Right lobe of liver (tissue), 6 donors: Measurements from ENCODE around the gene SSC4D. TPM values are rescaled to one million over a fixed set of nuclear protein-coding genes. Genes with fewer than 3 reads are reported as not detected.
"Not testable (repeated sequence)": the region's sequence is repeated elsewhere in the genome, so short reads cannot be mapped to it uniquely, and the experiment has no call there.

Experiments
- ATAC-seq, 4 donors: fragments of 200-7000 bp; cut with Tn5 transposase; one replicate each; pipeline ENCODE4 v1.9.1; 2020; ENCODE audit warnings: mild to moderate bottlenecking in 4 of 4, moderate library complexity in 4 of 4
- DNase-seq, 3 donors: peaks; one replicate each; pipeline ENCODE4 v3.0.0-alpha.2; 2020
- H3K27ac ChIP-seq, 3 donors: fragments of 200-600 bp; one replicate each; pipeline ENCODE4 v1.8.0; 2022
- H3K27me3 ChIP-seq, 2 donors: fragments of 200-600 bp; one replicate each; pipeline ENCODE4 v1.8.0; 2022
- H3K36me3 ChIP-seq, 4 donors: fragments of 200-600 bp; sonication (generic) in 1 of 4; one replicate each; pipeline versions ENCODE4 v1.5.1 to v1.8.0; 2017 to 2022; ENCODE audit warnings: control low read depth in 1 of 4
- H3K4me1 ChIP-seq, 4 donors: fragments of 200-600 bp; sonication (generic) in 1 of 4; one replicate each; pipeline versions ENCODE4 v1.5.1 to v1.8.0; 2017 to 2022; ENCODE audit warnings: control low read depth in 1 of 4
- H3K4me3 ChIP-seq, 3 donors: fragments of 200-600 bp; one replicate each; pipeline ENCODE4 v1.8.0; 2022
- H3K9me3 ChIP-seq, 4 donors: fragments of 200-600 bp; sonication (generic) in 1 of 4; one replicate each; pipeline versions ENCODE4 v1.5.1 to v1.8.0; 2017 to 2022; ENCODE audit warnings: control low read depth in 1 of 4
- POLR2A ChIP-seq: fragments of 450-650 bp; IDR thresholded peaks from one replicate; pipeline ENCODE4 v1.6.1; 2017; ENCODE audit warnings: antibody characterized with exemption, mild to moderate bottlenecking
- WGBS: methylation state at CpG from one replicate; pipeline ENCODE4 v1.1.6; 2018; ENCODE audit warnings: low coverage, low lambda C conversion rate; ENCODE audit not compliant: insufficient coverage; ENCODE audit errors: missing lambda C conversion rate; 5-methylcytosine and 5-hydroxymethylcytosine counted together
- intact Hi-C, 2 donors: fragments of 100-400 bp; cut with DNase I; formaldehyde crosslinking; loops; one replicate each; pipeline versions ENCODE4 v1.11.2 to v1.14.1; 2022
- total RNA-seq, 6 experiments: library from RNA; depleted of rRNA in 2 of 6; stranded (reverse); fragments of >200 nt in 2 of 6; fragmentation: NEBNext Ultra II Directional in 3 of 6; extraction: Animal tissue kit (Norgen Biotek cat#: 25700) in 3 of 6; gene quantifications; one replicate each; pipeline versions ENCODE4 v1.1.0 to v1.2.4, GENCODE V29; 2016 to 2023
- TF ChIP-seq, protein P1 (sequence below), 4 donors: fragments of 200-600 bp in 3 of 4; fragments of 450-650 bp in 1 of 4; IDR thresholded peaks; one replicate each; pipeline versions ENCODE4 v1.5.1 to v1.8.0; 2016 to 2022; ENCODE audit warnings: antibody characterized with exemption in 4 of 4, mild to moderate bottlenecking in 2 of 4
- donor health status: DM: no; HTN: yes; CAD: no.
- donor health status: DM: no; HTN: no; CAD: no.
- donor health status: DM: no; HTN: no; CAD: no.
- donor health status: DM: no; HTN: yes; CAD: no.
- donor health status: DM: no; HTN: yes; CAD: no.

SSC4D gene
- total RNA-seq, 6 experiments from 2014 or later, result 1.2 to 2.6 (median 1.2) TPM

DNA sequence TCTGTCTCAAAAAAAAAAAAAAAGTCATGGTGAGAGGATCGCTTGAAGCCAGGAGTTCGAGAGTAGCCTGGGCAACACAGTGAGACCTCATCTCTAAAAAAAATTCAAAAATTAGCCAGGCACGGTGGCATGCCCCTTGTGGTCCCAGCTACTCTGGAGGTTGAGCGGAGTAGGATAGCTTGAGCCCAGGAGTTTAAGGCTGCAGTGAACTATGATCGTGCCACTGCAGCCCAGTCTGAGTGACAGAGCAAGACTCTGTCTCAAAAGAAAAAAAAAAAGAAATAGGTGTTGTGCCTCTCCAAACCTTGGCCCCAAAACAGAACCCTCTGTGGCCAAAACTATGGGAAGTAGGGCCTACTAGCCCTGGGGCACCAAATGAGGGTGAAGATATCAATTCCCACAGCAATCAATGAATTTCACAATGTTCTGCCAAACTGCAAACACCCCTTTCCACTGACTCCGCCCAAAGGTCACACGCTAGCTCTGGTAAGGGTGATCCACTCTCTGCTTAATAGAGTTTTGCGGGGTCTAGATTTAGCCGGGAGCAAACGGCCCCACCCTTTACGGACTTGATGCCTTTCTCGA is 16.9 kb downstream of the SSC4D start:
- DNase-seq (no peak), ATAC-seq (peak in 2 of 4 donors; percentile 59 to 71)
- peak overlapping the region; percentile 85 to 93 (median 90) for H3K27ac ChIP-seq
- H3K27me3 ChIP-seq, result no peaks in the 10 kb centered on the region
- 33% methylated on average over 5 of the region's 12 CpGs for whole genome bisulfite sequencing
- intact Hi-C loops, result no loop called here
- TF ChIP-seq, protein P1, sequence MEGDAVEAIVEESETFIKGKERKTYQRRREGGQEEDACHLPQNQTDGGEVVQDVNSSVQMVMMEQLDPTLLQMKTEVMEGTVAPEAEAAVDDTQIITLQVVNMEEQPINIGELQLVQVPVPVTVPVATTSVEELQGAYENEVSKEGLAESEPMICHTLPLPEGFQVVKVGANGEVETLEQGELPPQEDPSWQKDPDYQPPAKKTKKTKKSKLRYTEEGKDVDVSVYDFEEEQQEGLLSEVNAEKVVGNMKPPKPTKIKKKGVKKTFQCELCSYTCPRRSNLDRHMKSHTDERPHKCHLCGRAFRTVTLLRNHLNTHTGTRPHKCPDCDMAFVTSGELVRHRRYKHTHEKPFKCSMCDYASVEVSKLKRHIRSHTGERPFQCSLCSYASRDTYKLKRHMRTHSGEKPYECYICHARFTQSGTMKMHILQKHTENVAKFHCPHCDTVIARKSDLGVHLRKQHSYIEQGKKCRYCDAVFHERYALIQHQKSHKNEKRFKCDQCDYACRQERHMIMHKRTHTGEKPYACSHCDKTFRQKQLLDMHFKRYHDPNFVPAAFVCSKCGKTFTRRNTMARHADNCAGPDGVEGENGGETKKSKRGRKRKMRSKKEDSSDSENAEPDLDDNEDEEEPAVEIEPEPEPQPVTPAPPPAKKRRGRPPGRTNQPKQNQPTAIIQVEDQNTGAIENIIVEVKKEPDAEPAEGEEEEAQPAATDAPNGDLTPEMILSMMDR (IDR thresholded peaks at IDR 0.05), result no peak
- no peak for TF ChIP-seq POLR2A
- peaks cover 0 to 21% (median 0%) of the 10 kb centered on the region in 4 donors for H3K4me1 ChIP-seq
- no peaks in the 10 kb centered on the region for H3K36me3 ChIP-seq
- H3K9me3 ChIP-seq, result no peaks in the 10 kb centered on the region
- H3K4me3 ChIP-seq, result peak overlapping the region; percentile 70 to 81 (median 71)

- Histone ChIP-seq H3K36me3 (no peaks in the 10 kb centered on the region), H3K9me3 (no peaks in the 10 kb centered on the region), H3K27me3 (no peaks in the 10 kb centered on the region), H3K4me3 (no peak overlapping the region), H3K4me1 (peaks cover 0 to 14% (median 0%) of the 10 kb centered on the region in 4 donors), H3K27ac (no peak overlapping the region)
- no peak for DNase-seq
- no peak for ATAC-seq
- TF ChIP-seq POLR2A, result no peak
- TF ChIP-seq, protein P1 (IDR thresholded peaks at IDR 0.05), result no peak
- no CpG with 5 or more reads among the region's 13 CpGs for WGBS
- intact Hi-C loops, result no loop called here
Observed at GRCh38 chr7:76390092-76390491, 19.4 kb downstream of the SSC4D start.

GRCh38 chr7:76387789-76388188 is 21.7 kb downstream of the SSC4D start:
- ATAC-seq, H3K36me3 ChIP-seq, H3K4me1 ChIP-seq, H3K9me3 ChIP-seq, H3K27ac ChIP-seq, DNase-seq, H3K27me3 ChIP-seq, intact Hi-C loops, H3K4me3 ChIP-seq: not testable (repeated sequence)
- 95% methylated on average over 5 of the region's 6 CpGs for WGBS

DNA sequence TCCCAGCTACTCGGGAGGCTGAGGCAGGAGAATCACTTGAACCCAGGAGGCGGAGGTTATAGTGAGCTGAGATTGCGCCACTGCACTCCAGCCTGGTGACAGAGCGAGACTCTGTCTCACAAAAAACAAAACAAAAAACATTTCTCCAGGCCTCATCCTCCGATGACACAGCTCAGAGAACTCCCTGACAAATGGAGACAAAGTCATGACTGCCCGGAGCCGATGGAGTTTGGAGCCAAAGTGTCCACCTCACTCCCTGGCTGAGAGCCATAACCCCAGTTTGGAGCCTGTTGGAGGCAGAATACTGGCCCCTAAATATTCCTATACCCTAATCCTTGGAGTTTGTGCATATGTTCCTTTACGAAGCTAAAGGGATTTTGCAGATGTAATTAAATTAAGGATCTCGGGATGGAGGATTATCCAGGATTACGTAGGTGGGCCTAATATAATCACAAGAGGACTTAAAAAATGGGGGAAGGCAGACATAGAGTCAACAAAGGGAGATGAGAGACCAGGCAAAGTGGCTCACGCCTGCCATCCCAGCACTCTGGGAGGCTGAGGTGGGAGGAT is 22.7 kb downstream of the SSC4D start:
- Histone ChIP-seq H3K4me3 (no peak overlapping the region), H3K9me3 (no peaks in the 10 kb centered on the region), H3K36me3 (no peaks in the 10 kb centered on the region), H3K27me3 (no peaks in the 10 kb centered on the region), H3K4me1 (peaks cover 0 to under 1% (median 0%) of the 10 kb centered on the region in 4 donors), H3K27ac (no peak overlapping the region)
- intact Hi-C loops, result no loop called here
- DNase-seq, result no peak
- ATAC-seq, result no peak
- TF ChIP-seq POLR2A, result no peak
- TF ChIP-seq, protein P1 (IDR thresholded peaks at IDR 0.05), result no peak
- WGBS, result 92% methylated on average over 8 of the region's 11 CpGs

GRCh38 chr7:76383089-76383944 is 26.2 kb downstream of the SSC4D start:
- Histone ChIP-seq H3K4me1 (no peaks in the 10 kb centered on the region), H3K27me3 (no peaks in the 10 kb centered on the region), H3K4me3 (no peak overlapping the region), H3K9me3 (no peaks in the 10 kb centered on the region), H3K36me3 (no peaks in the 10 kb centered on the region), H3K27ac (no peak overlapping the region)
- WGBS, result 67% methylated on average over 10 of the region's 13 CpGs
- DNase-seq, result no peak
- no peak for ATAC-seq
- TF ChIP-seq, protein P1 (IDR thresholded peaks at IDR 0.05), result no peak
- no peak for TF ChIP-seq POLR2A
- intact Hi-C loops, result no loop called here
